CD4-positive, alpha-beta T cell treated with Interleukin-4 for 1 hour (primary cell): ENCODE results near the gene ATP8A1.
A peak's percentile ranks its signal among the peaks of the same experiment; 100 is the strongest.

Source experiments
- DNase-seq, 2 donors: peaks; one replicate each; pipeline ENCODE4 v3.0.0-alpha.2; 2020 to 2022

The ATP8A1 gene

GRCh38 chr4:42646999-42647541, 9.8 kb downstream of the ATP8A1 start:
- peak in 1 of 2 donors; percentile 17 for DNase-seq

- DNase-seq = no peak
Observed at GRCh38 chr4:42646013-42646784, 10.7 kb downstream of the ATP8A1 start.

DNA sequence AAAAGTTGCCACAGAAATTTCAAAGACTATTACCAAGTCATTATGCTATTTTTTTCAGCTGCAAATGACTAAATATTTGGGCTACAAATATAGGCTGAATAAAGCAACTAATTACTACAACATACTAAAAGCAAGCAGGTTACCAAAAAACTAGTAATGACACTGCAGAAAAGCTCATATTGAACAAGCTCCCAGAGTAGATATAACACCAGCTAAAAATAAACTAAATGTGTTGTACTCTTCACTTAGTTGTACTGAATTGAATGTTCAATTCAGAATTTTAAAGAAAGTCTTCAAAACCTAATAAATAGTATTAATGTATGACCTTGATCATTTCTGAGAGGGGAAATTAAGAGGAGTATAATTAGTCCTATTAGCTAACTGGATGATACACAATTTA, 12.0 kb downstream of the ATP8A1 start:
- no peak for DNase-seq

- peak; percentile 34 to 52 for DNase-seq
Observed at GRCh38 chr4:42643685-42644084, 13.2 kb downstream of the ATP8A1 start.

GRCh38 chr4:42642845-42643615, 13.9 kb downstream of the ATP8A1 start:
- DNase-seq = no peak

DNA sequence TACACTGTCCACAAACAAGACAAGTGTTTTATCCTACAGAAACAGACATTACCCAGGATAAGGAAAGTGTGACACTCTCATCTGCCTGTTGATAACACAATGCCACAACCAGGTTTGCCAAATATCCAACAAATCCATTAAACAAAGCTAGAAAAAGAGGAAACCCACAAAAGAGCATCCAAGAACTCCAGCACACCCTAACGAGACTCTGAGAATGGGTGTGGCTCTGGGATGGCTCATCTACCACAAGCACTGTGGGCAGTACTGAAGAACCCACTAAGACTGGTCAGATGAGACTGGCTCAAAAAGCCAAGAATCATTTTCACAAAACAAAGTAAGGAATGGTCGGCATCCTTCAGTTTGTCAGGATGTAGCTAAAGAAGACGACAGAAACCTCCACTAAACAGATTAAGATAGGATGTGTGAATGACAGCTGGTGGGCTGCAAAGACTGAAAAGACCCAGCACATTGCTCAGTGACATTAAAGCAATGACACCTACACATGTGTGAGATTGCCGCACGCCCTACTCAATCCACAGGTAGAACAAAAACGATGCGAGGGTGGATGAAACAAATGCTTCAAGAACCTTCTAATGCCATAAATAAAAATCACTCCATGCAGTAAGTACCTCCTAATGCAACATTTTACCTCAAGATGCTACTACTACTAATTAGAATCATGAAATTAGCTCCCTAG, 14.7 kb downstream of the ATP8A1 start:
- no peak for DNase-seq

DNA sequence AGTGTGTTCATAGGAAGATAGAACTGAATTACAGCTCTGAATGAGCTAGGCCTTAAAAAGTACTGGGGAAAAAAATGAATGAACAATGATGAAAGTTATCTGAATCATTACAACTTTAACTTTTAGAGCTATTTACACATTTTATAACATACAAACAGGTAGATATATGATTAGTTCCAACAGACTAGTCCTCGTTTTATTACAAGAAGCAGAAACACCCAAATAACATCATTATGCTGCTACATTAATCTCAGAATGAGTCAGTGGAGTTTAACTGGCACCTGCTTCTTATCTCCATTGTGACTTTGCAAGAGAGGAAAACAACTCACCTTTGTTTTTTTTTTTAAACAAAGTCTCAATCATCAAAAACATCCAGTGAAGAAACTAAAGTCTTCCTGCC, 15.2 kb downstream of the ATP8A1 start:
- no peak for DNase-seq

DNA sequence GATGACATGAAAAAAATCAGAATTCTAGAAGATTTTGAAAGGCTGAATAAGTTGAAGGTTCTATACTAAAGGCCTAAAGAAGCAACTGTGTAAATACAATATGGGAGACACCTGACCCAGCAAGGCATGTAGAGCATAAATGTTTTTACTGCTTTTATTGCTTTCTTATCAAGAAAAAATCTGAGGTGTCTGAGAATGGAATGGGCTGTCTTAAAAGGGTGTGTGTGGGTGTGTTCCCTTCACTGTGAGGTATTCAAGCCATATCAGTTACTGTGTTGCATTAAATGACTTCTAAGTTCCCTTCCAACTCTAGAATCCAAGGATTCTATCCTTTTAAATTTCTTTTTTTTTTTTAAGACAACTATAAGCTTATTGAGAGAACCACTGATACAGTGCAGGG, 15.7 kb downstream of the ATP8A1 start:
- DNase-seq = no peak

DNA sequence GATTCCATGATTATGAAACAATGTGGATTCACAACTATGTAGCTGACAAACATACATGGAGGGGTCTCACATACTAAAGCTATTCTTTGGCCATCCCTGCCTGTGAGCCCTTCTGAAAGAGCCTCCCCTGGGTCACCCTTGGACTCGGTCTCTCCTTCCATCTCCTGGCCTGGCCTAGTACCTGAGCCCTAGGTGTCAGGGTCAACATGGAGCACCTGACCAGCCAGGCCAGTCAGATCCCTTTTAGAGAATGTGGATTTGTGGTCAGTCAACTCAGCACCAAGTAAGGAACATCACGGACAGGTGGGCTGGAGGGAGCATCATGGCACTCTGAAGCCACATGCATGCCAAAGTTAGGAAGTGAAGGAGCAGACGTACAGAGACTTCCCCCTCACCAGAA, 16.3 kb downstream of the ATP8A1 start:
- DNase-seq = no peak

GRCh38 chr4:42638993-42639392, 17.9 kb downstream of the ATP8A1 start:
- DNase-seq = no peak

GRCh38 chr4:42638321-42638720, 18.6 kb downstream of the ATP8A1 start:
- no peak for DNase-seq

DNA sequence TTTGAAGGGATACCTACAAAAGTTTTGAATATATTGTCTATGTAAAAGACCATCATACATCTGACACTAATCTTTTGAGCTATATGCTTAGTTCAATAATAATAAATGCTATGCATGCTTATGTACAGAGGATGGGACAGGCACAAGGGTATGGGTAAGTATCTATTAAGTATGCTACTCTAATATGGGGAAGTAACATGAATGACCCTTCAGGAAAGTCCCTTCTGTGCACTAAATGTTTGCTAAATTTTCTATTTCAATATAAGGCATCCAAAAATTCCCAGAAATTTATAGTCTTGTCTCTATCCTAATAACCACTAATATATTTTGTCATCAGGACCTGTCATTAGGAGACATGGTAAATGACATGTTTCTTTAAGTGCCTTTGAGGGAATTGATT, 19.0 kb downstream of the ATP8A1 start:
- DNase-seq = no peak

GRCh38 chr4:42637104-42637503, 19.8 kb downstream of the ATP8A1 start:
- DNase-seq = no peak

GRCh38 chr4:42636645-42636949, 20.3 kb downstream of the ATP8A1 start:
- DNase-seq = no peak

DNA sequence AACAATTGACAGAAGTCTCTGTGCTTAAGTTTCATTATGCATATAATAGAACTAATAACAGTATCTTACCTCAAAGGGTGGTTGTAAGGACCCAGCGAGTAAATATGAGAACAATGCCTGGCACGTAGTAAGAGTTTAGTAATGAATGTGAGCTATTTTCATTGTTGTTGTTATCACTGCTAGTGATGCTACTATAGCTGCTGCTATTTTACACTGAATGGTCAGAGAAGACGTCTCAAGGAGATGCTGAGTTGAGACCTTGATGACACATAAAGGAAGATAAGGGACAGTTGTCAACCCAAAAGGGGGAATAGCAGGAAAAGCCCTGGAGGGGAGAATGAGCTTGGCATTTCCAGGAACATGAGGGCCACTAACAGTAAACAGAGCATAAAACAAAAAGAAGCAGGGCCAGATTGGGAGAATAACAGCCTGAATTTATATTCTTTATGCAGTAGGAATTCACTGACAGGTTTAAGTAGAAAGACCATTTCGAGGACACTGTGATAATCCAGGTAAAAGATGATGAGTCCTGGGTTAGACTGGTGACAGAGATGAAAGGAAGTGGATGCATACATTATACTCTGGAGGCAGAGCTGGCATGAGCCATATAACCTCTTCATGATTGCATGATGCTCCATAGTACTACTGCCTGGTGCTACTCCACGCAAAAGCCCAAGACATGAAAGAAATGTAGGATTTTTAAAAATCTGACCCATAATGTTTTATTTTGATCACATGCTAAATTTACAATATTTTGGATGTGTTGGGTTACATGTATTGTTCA, 23.1 kb downstream of the ATP8A1 start:
- no peak for DNase-seq

- no peak for DNase-seq
Observed at GRCh38 chr4:42632653-42633382, 24.1 kb downstream of the ATP8A1 start.

GRCh38 chr4:42630908-42631307, 26.0 kb downstream of the ATP8A1 start:
- no peak for DNase-seq

DNA sequence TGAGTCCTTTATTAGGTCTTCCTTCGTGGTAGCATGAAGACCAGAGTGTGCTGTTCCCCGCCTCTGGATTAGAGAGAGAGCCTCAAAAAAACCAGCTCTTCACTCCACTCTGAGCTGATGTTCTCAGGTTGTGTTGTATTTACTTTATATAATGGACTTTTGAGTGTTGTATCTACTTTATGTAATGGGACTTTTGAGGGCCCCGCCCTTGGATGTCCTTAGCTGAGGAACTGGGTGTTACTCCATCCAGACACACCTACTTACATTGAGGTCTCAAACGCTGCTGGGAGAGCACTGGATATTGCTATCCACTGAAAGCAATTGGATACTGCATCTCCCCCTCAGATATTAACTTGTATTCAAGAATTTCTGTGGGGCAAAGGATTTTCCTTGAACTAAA, 28.2 kb downstream of the ATP8A1 start:
- no peak for DNase-seq

DNA sequence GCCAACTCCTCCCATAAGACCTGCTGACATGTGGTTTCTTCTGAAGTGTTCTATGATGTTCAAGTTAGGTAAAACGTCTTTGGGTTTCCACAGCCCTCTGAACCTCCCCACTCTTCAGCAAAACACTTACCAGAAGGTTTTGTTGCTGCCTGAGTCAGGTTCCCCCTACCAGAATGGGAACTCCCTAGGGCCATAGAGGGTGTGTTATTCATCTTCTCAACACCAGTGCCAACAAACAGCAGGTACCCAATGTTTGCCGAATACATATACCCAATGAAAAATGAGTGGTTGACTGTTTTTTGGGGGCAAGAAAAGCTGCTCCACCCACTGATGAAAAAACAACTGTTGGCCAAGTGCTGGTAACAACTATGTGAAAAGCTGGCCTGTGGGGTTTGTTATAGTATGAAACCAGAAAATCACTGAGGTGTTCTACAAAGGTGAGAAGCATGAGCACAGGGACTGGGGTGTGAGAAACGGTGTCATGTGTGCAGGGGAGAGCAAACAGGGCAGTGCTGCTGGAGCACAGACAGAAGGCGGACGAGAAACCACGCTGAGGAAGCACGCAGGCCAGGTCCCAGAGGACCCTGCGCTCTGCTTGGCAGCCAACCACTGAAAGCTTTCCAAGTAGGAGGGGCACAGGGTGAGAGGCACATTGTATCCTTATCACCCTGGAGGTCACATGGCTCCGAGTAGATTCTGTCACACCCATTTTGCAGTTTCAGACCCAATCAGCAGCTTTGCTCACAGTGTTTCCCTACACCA, 28.8 kb downstream of the ATP8A1 start:
- DNase-seq = peak; percentile 58 to 76

GRCh38 chr4:42626629-42627146, 30.2 kb downstream of the ATP8A1 start:
- no peak for DNase-seq

GRCh38 chr4:42625329-42625728, 31.6 kb downstream of the ATP8A1 start:
- no peak for DNase-seq
